ENCODE measurements around the gene UQCC2.

Gene UQCC2

GRCh38 chr6:33737267-33738026 is 25.9 kb upstream of the UQCC2 start:
- no peaks in the 10 kb centered on the region for H3K9me3 Mint-ChIP-seq
- TF ChIP-seq CTCF (IDR thresholded peaks at IDR 0.05; ENCODE audit: unreplicated experiment in 3 of 3): no peak
- H3K27ac Mint-ChIP-seq: no peak overlapping the region
- H3K27me3 Mint-ChIP-seq (ENCODE audit: low read depth): peaks cover 12% of the 10 kb centered on the region
- peaks cover 11% of the 10 kb centered on the region for H3K4me1 Mint-ChIP-seq
- no peaks in the 10 kb centered on the region for H3K36me3 Mint-ChIP-seq (ENCODE audit: low read depth)
- no peak overlapping the region for H3K4me3 Mint-ChIP-seq

- Mint-ChIP-seq H3K27me3 (ENCODE audit: low read depth) (peaks cover 14% of the 10 kb centered on the region), H3K36me3 (ENCODE audit: low read depth) (no peaks in the 10 kb centered on the region), H3K27ac (no peak overlapping the region), H3K4me1 (peaks cover 6% of the 10 kb centered on the region), H3K4me3 (no peak overlapping the region), H3K9me3 (no peaks in the 10 kb centered on the region)
- no peak for TF ChIP-seq CTCF (IDR thresholded peaks at IDR 0.05; ENCODE audit: unreplicated experiment in 3 of 3)
These were observed 23.7 kb upstream of the UQCC2 start for GRCh38 chr6:33735216-33735615.

- Mint-ChIP-seq H3K36me3 (ENCODE audit: low read depth) (no peaks in the 10 kb centered on the region), H3K4me1 (peaks cover 6% of the 10 kb centered on the region), H3K9me3 (no peaks in the 10 kb centered on the region), H3K27me3 (ENCODE audit: low read depth) (peaks cover 17% of the 10 kb centered on the region), H3K27ac (no peak overlapping the region), H3K4me3 (no peak overlapping the region)
- TF ChIP-seq CTCF (IDR thresholded peaks at IDR 0.05; ENCODE audit: unreplicated experiment in 3 of 3): no peak
These were observed 22.2 kb upstream of the UQCC2 start for GRCh38 chr6:33733709-33734007.

- TF ChIP-seq CTCF (IDR thresholded peaks at IDR 0.05; ENCODE audit: unreplicated experiment in 3 of 3): no peak
These were observed 21.6 kb upstream of the UQCC2 start for GRCh38 chr6:33732817-33733708.

GRCh38 chr6:33732385-33732784 is 20.9 kb upstream of the UQCC2 start:
- peaks cover 3% of the 10 kb centered on the region for H3K4me1 Mint-ChIP-seq
- H3K27ac Mint-ChIP-seq: peak overlapping the region in 1 of 3 experiments; percentile 28
- H3K36me3 Mint-ChIP-seq (ENCODE audit: low read depth): no peaks in the 10 kb centered on the region
- H3K27me3 Mint-ChIP-seq (ENCODE audit: low read depth): peaks cover 17% of the 10 kb centered on the region
- no peak overlapping the region for H3K4me3 Mint-ChIP-seq
- H3K9me3 Mint-ChIP-seq: no peaks in the 10 kb centered on the region
- TF ChIP-seq CTCF (IDR thresholded peaks at IDR 0.05; ENCODE audit: unreplicated experiment in 3 of 3): no peak

More at GRCh38 chr6:33732817-33733708, 21.6 kb upstream of the UQCC2 start:
- H3K27ac Mint-ChIP-seq: peak overlapping the region in 1 of 3 experiments; percentile 28
- peaks cover 20% of the 10 kb centered on the region for H3K27me3 Mint-ChIP-seq (ENCODE audit: low read depth)
- peaks cover 6% of the 10 kb centered on the region for H3K4me1 Mint-ChIP-seq
- H3K9me3 Mint-ChIP-seq: no peaks in the 10 kb centered on the region
- no peak overlapping the region for H3K4me3 Mint-ChIP-seq
- H3K36me3 Mint-ChIP-seq (ENCODE audit: low read depth): no peaks in the 10 kb centered on the region

All from nephron (organoid).